K562 (cell line): ENCODE measurements around the gene DCP2.

Source experiments
- CTCF ChIP-seq, 3 experiments: IDR thresholded peaks in 2 of 3; conservative IDR thresholded peaks in 1 of 3; 2 replicates each; pipeline ENCODE4 v1.5.1; 2011 to 2012; ENCODE audit warnings: low read length in 3 of 3, mild to moderate bottlenecking in 3 of 3, control low read depth in 2 of 3, improper control_type of control experiment in 1 of 3, inconsistent platforms in 1 of 3, low read depth in 1 of 3, mixed read lengths in 1 of 3, moderate library complexity in 1 of 3; ENCODE audit not compliant: insufficient read depth in 2 of 3
- MXI1 ChIP-seq: IDR thresholded peaks from 2 replicates; pipeline ENCODE4 v1.6.1; 2011; ENCODE audit warnings: low read depth, mild to moderate bottlenecking, improper control_type of control experiment, low read length
- PHF21A ChIP-seq: fragments of 450-650 bp; IDR thresholded peaks from 2 replicates; pipeline ENCODE4 v1.6.1; 2017; ENCODE audit warnings: low read depth, borderline replicate concordance
- ZKSCAN3 ChIP-seq: fragments of 250-450 bp; sonication (Bioruptor Pico); IDR thresholded peaks from 2 replicates; pipeline ENCODE4 v1.4.0; 2020
- ZNF274 ChIP-seq: IDR thresholded peaks from 2 replicates; pipeline ENCODE4 v1.6.1; 2011; ENCODE audit warnings: low read depth, mild to moderate bottlenecking, low read length, moderate library complexity, borderline replicate concordance

GRCh38 chr5:113054899-113055298, 78.3 kb downstream of the DCP2 start:
- TF ChIP-seq PHF21A = no peak
- no peak for TF ChIP-seq CTCF (IDR thresholded peaks at IDR 0.05 in 2 of 3, conservative IDR thresholded peaks at IDR 0.05 in 1 of 3; ENCODE audit: insufficient read depth in 2 of 3, low read depth in 1 of 3, low read length in 3 of 3)
- TF ChIP-seq MXI1 = no peak
- TF ChIP-seq ZKSCAN3 (CRISPR knock-in tag) = no peak
- no peak for TF ChIP-seq ZNF274
